GM23338 (cell line): ENCODE data around the gene TNFRSF8.

Source experiments
- CTCF ChIP-seq, 2 experiments: fragments of 200-600 bp in 1 of 2; sonication (generic) in 1 of 2; conservative IDR thresholded peaks; 2 replicates each; pipeline versions ENCODE4 v1.5.1 to v1.6.1; 2016 to 2017; ENCODE audit warnings: antibody characterized with exemption in 2 of 2, low read depth in 2 of 2, mild to moderate bottlenecking in 2 of 2, moderate library complexity in 1 of 2
- EZH2 ChIP-seq: fragments of 200-600 bp; sonication (generic); IDR thresholded peaks from one replicate; pipeline ENCODE4 v1.8.0; 2017; ENCODE audit warnings: antibody characterized with exemption, mild to moderate bottlenecking, low read depth; ENCODE audit not compliant: unreplicated experiment
- EZH2phosphoT487 ChIP-seq: fragments of 200-600 bp; sonication (generic); IDR thresholded peaks from one replicate; pipeline ENCODE4 v1.8.1; 2018; ENCODE audit warnings: antibody characterized with exemption; ENCODE audit not compliant: unreplicated experiment
- STAT1 ChIP-seq: IDR thresholded peaks from one replicate; pipeline ENCODE4 v1.6.1; 2016; ENCODE audit warnings: antibody characterized with exemption; ENCODE audit not compliant: unreplicated experiment
- TF ChIP-seq, protein P1 (sequence below): IDR thresholded peaks from one replicate; pipeline ENCODE4 v1.6.1; 2018; ENCODE audit warnings: antibody characterized with exemption; ENCODE audit not compliant: unreplicated experiment

DNA sequence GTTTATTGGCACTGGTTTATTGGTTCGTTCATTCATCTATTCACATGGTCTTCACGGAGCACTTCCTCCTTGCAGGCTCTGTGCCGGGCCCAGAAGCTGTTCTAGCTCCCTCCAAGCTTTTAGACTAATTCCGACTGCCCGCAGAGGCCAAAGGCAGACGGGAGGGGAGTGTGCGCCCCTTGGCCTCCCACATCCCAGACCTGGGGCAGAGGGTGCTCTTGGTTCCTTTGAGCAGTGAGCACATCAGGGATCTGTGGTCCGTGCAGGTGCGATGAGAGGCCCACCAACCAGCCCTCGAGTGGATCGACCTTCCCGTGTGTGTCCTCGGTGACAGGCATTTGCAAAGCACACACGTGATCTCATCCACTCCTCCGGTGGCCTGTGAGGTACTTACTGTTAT lies 65.0 kb downstream of the TNFRSF8 start:
- TF ChIP-seq CTCF (conservative IDR thresholded peaks at IDR 0.05; ENCODE audit: low read depth in 2 of 2) = no peak
- no peak for TF ChIP-seq EZH2phosphoT487
- no peak for TF ChIP-seq EZH2
- TF ChIP-seq, protein P1, sequence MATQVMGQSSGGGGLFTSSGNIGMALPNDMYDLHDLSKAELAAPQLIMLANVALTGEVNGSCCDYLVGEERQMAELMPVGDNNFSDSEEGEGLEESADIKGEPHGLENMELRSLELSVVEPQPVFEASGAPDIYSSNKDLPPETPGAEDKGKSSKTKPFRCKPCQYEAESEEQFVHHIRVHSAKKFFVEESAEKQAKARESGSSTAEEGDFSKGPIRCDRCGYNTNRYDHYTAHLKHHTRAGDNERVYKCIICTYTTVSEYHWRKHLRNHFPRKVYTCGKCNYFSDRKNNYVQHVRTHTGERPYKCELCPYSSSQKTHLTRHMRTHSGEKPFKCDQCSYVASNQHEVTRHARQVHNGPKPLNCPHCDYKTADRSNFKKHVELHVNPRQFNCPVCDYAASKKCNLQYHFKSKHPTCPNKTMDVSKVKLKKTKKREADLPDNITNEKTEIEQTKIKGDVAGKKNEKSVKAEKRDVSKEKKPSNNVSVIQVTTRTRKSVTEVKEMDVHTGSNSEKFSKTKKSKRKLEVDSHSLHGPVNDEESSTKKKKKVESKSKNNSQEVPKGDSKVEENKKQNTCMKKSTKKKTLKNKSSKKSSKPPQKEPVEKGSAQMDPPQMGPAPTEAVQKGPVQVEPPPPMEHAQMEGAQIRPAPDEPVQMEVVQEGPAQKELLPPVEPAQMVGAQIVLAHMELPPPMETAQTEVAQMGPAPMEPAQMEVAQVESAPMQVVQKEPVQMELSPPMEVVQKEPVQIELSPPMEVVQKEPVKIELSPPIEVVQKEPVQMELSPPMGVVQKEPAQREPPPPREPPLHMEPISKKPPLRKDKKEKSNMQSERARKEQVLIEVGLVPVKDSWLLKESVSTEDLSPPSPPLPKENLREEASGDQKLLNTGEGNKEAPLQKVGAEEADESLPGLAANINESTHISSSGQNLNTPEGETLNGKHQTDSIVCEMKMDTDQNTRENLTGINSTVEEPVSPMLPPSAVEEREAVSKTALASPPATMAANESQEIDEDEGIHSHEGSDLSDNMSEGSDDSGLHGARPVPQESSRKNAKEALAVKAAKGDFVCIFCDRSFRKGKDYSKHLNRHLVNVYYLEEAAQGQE = no peak
- no peak for TF ChIP-seq STAT1
